Left ventricle myocardium inferior (tissue), 1 donor: ENCODE results near the gene KIF7. TPM values are rescaled to one million over a fixed set of nuclear protein-coding genes. Genes with fewer than 3 reads are reported as not detected.

ENCODE experiments used
- DNase-seq: peaks from one replicate; pipeline ENCODE4 v3.0.0-alpha.2; 2020
- H3K27ac ChIP-seq: fragments of 200-600 bp; replicated peaks from 2 replicates; pipeline ENCODE4 v1.8.0; 2021
- H3K27me3 ChIP-seq: fragments of 200-600 bp; 2 replicates; pipeline ENCODE4 v1.8.0; 2021; ENCODE audit warnings: low read depth
- H3K36me3 ChIP-seq: fragments of 200-600 bp; 2 replicates; pipeline ENCODE4 v1.8.0; 2021
- H3K4me1 ChIP-seq: fragments of 200-600 bp; 2 replicates; pipeline ENCODE4 v1.8.0; 2021
- H3K4me3 ChIP-seq: fragments of 200-600 bp; 2 replicates; pipeline ENCODE4 v1.8.0; 2021; ENCODE audit warnings: mild to moderate bottlenecking, moderate library complexity
- H3K9me3 ChIP-seq: fragments of 200-600 bp; replicated peaks from 2 replicates; pipeline ENCODE4 v1.8.0; 2021
- intact Hi-C: fragments of 100-400 bp; cut with micrococcal nuclease; formaldehyde crosslinking; loops from one replicate; pipeline ENCODE4 v1.11.0; 2022
- total RNA-seq: library from RNA; stranded (reverse); fragmentation: NEBNext Ultra II Directional; extraction: Animal tissue kit (Norgen Biotek cat#: 25700); gene quantifications from one replicate; pipeline ENCODE4 v1.2.1, GENCODE V29; 2021
- TF ChIP-seq, protein P1 (sequence below): fragments of 200-600 bp; IDR thresholded peaks from 2 replicates; pipeline ENCODE4 v1.8.0; 2021; ENCODE audit warnings: antibody characterized with exemption, mild to moderate bottlenecking, borderline replicate concordance
- donor health status: DM: no; HTN: yes; CAD: no; lungs with severe emphysema.

Gene KIF7
- total RNA-seq, 1 donor from 2014 or later, result 2.4 TPM

DNA sequence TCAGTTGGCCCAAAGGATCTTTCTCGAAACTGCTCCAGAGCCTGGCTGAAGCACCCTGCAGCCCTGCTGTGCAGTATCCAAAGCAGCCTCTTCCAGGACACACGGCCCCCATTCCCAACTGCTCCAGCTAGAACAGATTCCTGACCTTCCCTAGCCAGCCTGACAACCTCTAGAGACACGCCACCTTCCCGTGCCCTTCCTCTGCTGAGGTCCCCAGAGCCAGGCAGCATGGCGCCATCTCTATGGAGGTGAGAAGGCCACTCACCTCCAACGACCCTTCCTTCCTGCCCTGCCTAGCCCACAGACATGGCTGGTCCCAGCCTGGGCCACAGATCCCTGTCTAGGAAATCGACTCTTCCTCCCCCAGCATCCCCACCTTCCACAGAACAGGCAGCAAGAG is 3.1 kb downstream of the KIF7 start:
- Histone ChIP-seq H3K4me3 (no peak overlapping the region), H3K27me3 (peaks cover 16% of the 10 kb centered on the region), H3K9me3 (no peaks in the 10 kb centered on the region), H3K4me1 (peaks cover 26% of the 10 kb centered on the region), H3K27ac (no peak overlapping the region), H3K36me3 (no peaks in the 10 kb centered on the region)
- DNase-seq, result no peak
- intact Hi-C loops, result no loop called here
- TF ChIP-seq, protein P1, sequence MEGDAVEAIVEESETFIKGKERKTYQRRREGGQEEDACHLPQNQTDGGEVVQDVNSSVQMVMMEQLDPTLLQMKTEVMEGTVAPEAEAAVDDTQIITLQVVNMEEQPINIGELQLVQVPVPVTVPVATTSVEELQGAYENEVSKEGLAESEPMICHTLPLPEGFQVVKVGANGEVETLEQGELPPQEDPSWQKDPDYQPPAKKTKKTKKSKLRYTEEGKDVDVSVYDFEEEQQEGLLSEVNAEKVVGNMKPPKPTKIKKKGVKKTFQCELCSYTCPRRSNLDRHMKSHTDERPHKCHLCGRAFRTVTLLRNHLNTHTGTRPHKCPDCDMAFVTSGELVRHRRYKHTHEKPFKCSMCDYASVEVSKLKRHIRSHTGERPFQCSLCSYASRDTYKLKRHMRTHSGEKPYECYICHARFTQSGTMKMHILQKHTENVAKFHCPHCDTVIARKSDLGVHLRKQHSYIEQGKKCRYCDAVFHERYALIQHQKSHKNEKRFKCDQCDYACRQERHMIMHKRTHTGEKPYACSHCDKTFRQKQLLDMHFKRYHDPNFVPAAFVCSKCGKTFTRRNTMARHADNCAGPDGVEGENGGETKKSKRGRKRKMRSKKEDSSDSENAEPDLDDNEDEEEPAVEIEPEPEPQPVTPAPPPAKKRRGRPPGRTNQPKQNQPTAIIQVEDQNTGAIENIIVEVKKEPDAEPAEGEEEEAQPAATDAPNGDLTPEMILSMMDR, result no peak

DNA sequence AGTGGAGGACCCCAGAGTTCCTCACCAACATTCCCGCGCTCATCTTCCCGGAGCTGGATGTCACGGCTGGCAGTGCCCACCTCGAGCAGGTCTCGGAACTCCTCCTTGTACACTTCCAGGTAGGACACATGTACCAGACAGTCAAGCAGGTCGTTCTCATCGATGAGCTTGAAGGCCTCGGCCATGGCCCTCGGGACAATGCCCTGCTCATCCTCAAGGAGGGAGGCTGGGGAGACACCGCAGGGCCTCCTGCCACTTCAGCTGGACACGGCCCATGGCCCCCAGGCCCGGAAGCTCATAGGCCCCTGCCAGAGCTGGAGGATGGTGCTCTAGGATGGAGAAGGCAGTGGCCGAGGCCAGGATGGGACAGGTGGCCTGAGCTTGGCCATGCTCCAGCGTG is 5.6 kb downstream of the KIF7 start:
- no peak for DNase-seq
- no peaks in the 10 kb centered on the region for H3K9me3 ChIP-seq
- no peaks in the 10 kb centered on the region for H3K36me3 ChIP-seq
- TF ChIP-seq, protein P1, result no peak
- intact Hi-C loops, result no loop called here
- H3K27me3 ChIP-seq, result peaks cover 6% of the 10 kb centered on the region
- H3K4me1 ChIP-seq, result peaks cover 11% of the 10 kb centered on the region
- no peak overlapping the region for H3K4me3 ChIP-seq
- H3K27ac ChIP-seq, result no peak overlapping the region

DNA sequence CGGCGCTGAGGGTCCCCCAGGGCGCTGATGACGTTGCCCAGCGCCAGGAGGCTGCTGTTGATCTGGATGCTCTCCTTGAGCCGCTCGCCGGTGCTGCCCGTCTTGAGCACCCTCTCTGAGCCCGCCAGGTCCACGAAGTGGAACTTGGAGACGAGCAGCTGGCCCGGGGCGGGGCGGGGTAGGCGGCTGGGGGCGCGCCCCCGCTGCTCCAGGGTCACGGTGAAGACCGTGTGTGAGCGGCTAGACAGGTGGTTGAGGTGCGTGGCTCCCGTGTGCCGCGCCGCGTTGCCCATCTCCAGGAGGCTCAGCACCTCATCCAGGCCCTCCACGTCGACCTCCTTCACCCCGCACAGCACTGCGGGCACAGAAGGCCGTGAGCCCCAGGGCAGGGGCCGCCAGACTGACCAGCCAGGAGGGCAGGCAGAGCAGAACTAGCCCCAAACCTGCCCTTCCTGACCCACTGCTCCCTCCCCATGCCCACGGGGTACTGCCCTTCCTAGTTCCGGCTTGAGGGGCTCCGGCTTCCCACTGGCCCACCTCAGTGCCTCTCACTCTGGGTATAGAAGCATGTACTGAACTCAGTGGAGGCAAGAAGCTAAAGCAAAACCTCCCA is 6.1 kb downstream of the KIF7 start:
- DNase-seq, result no peak
- Histone ChIP-seq H3K9me3 (no peaks in the 10 kb centered on the region), H3K27me3 (no peaks in the 10 kb centered on the region), H3K27ac (no peak overlapping the region), H3K36me3 (no peaks in the 10 kb centered on the region), H3K4me1 (peaks cover 6% of the 10 kb centered on the region), H3K4me3 (no peak overlapping the region)
- intact Hi-C loops, result no loop called here
- TF ChIP-seq, protein P1, result no peak

DNA sequence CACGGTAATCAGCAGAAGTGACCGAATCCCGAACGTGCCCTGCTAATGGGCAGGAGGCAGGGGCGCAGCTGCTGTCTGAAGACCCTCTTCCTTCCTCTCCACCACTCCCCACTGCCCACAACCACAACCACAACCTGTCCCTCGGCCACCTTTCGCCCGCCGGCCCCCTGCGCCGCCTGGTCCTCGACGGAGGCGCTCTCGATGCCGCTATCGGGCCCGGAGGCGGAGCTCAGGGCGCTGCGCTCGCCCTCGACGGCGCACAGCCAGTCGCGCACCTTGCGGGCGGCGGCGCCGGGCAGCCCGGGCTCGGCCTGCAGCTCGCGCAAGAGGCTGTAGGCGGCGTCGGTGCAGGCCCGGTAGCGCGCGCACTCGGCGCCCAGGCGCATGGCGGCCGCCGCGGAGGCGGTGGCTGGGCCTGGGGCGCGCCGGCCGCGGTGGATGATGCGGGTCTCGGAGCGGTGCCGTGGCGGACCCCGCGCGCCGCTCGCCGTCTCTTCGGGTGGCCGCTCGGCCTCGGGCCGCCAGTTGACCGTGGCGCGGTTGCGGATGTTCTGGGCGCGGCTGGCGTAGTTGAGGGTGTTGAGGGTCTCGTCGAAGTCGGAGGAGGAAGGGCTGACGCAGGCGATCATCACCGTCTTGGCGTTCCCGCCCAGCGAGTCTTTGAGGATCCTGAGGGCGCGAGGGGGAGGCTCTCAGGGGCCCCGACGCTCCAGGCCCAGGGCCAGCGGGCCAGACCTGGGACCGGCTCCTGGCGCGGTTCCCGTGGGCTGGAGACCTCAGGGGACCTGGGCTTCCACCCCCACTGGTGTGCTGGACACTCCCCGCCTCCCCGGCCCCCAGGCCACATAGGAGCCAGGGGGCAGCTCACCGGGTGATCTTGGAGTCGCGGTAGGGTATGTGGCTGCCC is 6.9 kb downstream of the KIF7 start:
- intact Hi-C loops, result no loop called here
- Histone ChIP-seq H3K36me3 (no peaks in the 10 kb centered on the region), H3K27me3 (no peaks in the 10 kb centered on the region), H3K9me3 (no peaks in the 10 kb centered on the region), H3K4me3 (no peak overlapping the region), H3K4me1 (peaks cover 5% of the 10 kb centered on the region), H3K27ac (no peak overlapping the region)
- no peak for DNase-seq
- TF ChIP-seq, protein P1, result no peak

DNA sequence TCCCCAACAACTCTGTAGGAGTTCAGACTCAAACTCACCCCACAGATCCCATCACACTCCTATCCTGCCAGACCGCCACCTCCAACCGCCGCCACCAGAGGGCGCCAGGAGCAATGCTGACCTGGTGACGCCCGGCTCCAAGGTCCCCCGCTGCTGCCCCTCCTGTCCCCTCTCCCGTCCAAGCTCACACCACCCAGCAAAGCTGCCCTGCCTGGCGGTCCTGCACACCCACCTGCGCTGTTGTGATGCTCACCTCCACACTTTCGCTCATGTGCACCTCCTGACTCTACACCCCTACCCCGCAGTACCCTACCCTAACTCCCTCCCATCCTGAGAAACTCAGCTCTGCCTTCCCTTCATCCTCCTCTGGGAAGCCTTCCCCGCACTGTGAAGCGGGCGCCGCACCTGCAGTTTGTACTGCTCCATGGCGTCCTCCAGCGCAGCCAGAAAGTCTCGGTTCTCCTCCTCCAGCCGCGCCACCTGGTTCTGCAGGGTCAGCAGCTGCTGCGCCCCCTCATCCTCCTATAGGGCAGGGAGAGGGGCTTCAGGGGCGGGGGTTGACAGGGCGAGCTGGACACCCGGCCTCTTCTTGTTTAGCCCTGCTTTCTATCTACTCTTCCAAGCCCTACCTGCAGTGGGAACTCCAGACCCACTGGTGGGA is 7.9 kb downstream of the KIF7 start:
- TF ChIP-seq, protein P1, result peak; percentile 88
- intact Hi-C loops, result no loop called here
- Histone ChIP-seq H3K27me3 (no peaks in the 10 kb centered on the region), H3K9me3 (no peaks in the 10 kb centered on the region), H3K4me3 (peak overlapping the region; percentile 19), H3K4me1 (peaks cover 5% of the 10 kb centered on the region), H3K27ac (no peak overlapping the region), H3K36me3 (no peaks in the 10 kb centered on the region)
- DNase-seq, result peak; percentile 82
